GM23248 (cell line): ENCODE results near the gene STRN4.

Experiments used
- EZH2 ChIP-seq: fragments of 200-600 bp; sonication (generic); IDR thresholded peaks from 2 replicates; pipeline ENCODE4 v1.6.1; 2018; ENCODE audit warnings: antibody characterized with exemption, mild to moderate bottlenecking; ENCODE audit not compliant: insufficient read depth, poor library complexity, severe bottlenecking
- EZH2phosphoT487 ChIP-seq: fragments of 200-600 bp; sonication (generic); IDR thresholded peaks from 2 replicates; pipeline ENCODE4 v1.6.1; 2018; ENCODE audit warnings: antibody characterized with exemption, moderate library complexity, mild to moderate bottlenecking, low read depth; ENCODE audit not compliant: insufficient read depth

GRCh38 chr19:46748325-46749109, 2.3 kb upstream of the STRN4 start:
- TF ChIP-seq EZH2phosphoT487, result no peak
- no peak for TF ChIP-seq EZH2
